Fibroblast of skin of right quadriceps (primary cell): ENCODE results near the gene SEMA6D.
"Not testable (repeated sequence)": the region's sequence is repeated elsewhere in the genome, so short reads cannot be mapped to it uniquely, and the experiment has no call there.

Experiments used
- DNase-seq: peaks from one replicate; pipeline ENCODE4 v3.0.0-alpha.2; 2013

The SEMA6D gene

GRCh38 chr15:47718497-47719437 lies 1.5 kb downstream of the SEMA6D start:
- peak; percentile 24 for DNase-seq

GRCh38 chr15:47719730-47720129 lies 2.4 kb downstream of the SEMA6D start:
- DNase-seq = no peak

- DNase-seq = peak; percentile 66
These were observed 3.2 kb downstream of the SEMA6D start for GRCh38 chr15:47720555-47720954.

GRCh38 chr15:47721676-47722075 lies 4.4 kb downstream of the SEMA6D start:
- no peak for DNase-seq

- no peak for DNase-seq
These were observed 7.0 kb downstream of the SEMA6D start for GRCh38 chr15:47724346-47724745.

GRCh38 chr15:47725051-47725450 lies 7.7 kb downstream of the SEMA6D start:
- no peak for DNase-seq

- no peak for DNase-seq
These were observed 8.6 kb downstream of the SEMA6D start for GRCh38 chr15:47725906-47726305.

- DNase-seq = no peak
These were observed 9.1 kb downstream of the SEMA6D start for GRCh38 chr15:47726399-47726823.

- DNase-seq = no peak
These were observed 9.8 kb downstream of the SEMA6D start for GRCh38 chr15:47727137-47727536.

GRCh38 chr15:47727676-47728075 lies 10.4 kb downstream of the SEMA6D start:
- peak; percentile 27 for DNase-seq

- DNase-seq = no peak
These were observed 11.1 kb downstream of the SEMA6D start for GRCh38 chr15:47728426-47728825.

GRCh38 chr15:47728886-47729285 lies 11.6 kb downstream of the SEMA6D start:
- DNase-seq = no peak

- DNase-seq = no peak
These were observed 13.9 kb downstream of the SEMA6D start for GRCh38 chr15:47731230-47731629.

- no peak for DNase-seq
These were observed 14.9 kb downstream of the SEMA6D start for GRCh38 chr15:47732248-47732647.

GRCh38 chr15:47733085-47733484 lies 15.8 kb downstream of the SEMA6D start:
- no peak for DNase-seq

GRCh38 chr15:47736143-47736786 lies 19.0 kb downstream of the SEMA6D start:
- no peak for DNase-seq

- peak; percentile 28 for DNase-seq
These were observed 20.2 kb downstream of the SEMA6D start for GRCh38 chr15:47737477-47737876.

- not testable (repeated sequence) for DNase-seq
These were observed 21.0 kb downstream of the SEMA6D start for GRCh38 chr15:47738144-47738825.

- DNase-seq = no peak
These were observed 23.8 kb downstream of the SEMA6D start for GRCh38 chr15:47741082-47741481.

GRCh38 chr15:47741907-47742306 lies 24.6 kb downstream of the SEMA6D start:
- no peak for DNase-seq

GRCh38 chr15:47742334-47742733 lies 25.0 kb downstream of the SEMA6D start:
- DNase-seq = no peak

GRCh38 chr15:47742742-47743141 lies 25.4 kb downstream of the SEMA6D start:
- DNase-seq = no peak

- DNase-seq = no peak
These were observed 26.1 kb downstream of the SEMA6D start for GRCh38 chr15:47743385-47743784.

GRCh38 chr15:47743886-47744285 lies 26.6 kb downstream of the SEMA6D start:
- no peak for DNase-seq
